K562 (cell line): ENCODE data around the gene ZNF853.

ENCODE experiments used
- HNRNPH1 ChIP-seq: fragments of 200-400 bp; formaldehyde crosslinking; optimal IDR thresholded peaks from 2 replicates; pipeline ENCODE3; 2017; ENCODE audit warnings: low read depth, mild to moderate bottlenecking, low read length, moderate library complexity
- KLF6 ChIP-seq: fragments of 250-450 bp; sonication (Bioruptor Pico); IDR thresholded peaks from 2 replicates; pipeline ENCODE4 v1.4.0; 2020; ENCODE audit warnings: mild to moderate bottlenecking, moderate library complexity, borderline replicate concordance
- MIER1 ChIP-seq: fragments of 450-650 bp; IDR thresholded peaks from 2 replicates; pipeline ENCODE4 v1.6.1; 2016; ENCODE audit warnings: antibody characterized with exemption, mild to moderate bottlenecking, low read depth

DNA sequence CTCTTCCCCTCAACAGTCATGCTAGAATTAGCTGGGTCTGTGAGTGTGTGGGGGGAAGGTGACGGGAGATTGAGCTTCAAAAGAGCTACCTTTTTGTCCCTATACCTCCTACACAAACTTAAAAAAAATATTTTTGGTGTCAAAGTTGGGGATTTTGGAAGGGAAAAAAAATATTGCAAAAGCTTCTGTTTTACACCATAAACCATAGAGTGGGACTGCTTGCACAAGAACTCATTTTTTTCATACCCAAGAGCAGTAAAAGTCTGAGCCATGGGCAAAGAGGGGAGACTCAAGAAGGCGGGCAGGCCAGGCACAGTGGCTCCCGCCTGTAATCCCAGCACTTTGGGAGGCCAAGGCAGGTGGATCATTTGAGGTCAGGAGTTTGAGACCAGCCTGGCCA is 47.5 kb upstream of the ZNF853 start:
- TF ChIP-seq MIER1, result no peak
- no peak for TF ChIP-seq HNRNPH1
- TF ChIP-seq KLF6, result no peak
